GM18505 (cell line): Measurements from ENCODE around the gene FHIP2A.

ENCODE experiments used
- ATAC-seq: cut with Tn5 transposase; IDR thresholded peaks from one replicate; pipeline ENCODE4 v1.9.1; 2021; ENCODE audit not compliant: unreplicated experiment
- POLR2A ChIP-seq: IDR thresholded peaks from 4 replicates; pipeline ENCODE4 v1.6.1; 2011; ENCODE audit warnings: borderline replicate concordance; ENCODE audit not compliant: insufficient read depth, insufficient read length; ENCODE audit errors: extremely low read depth

FHIP2A gene

GRCh38 chr10:114800361-114800760 is 21.2 kb upstream of the FHIP2A start:
- TF ChIP-seq POLR2A: no peak

GRCh38 chr10:114801411-114801813 is 20.2 kb upstream of the FHIP2A start:
- ATAC-seq: peak; percentile 75
- no peak for TF ChIP-seq POLR2A

More at GRCh38 chr10:114800361-114800760, 21.2 kb upstream of the FHIP2A start:
- no peak for ATAC-seq

- ATAC-seq: no peak
- no peak for TF ChIP-seq POLR2A
Observed at GRCh38 chr10:114802177-114802576, 19.4 kb upstream of the FHIP2A start.

- no peak for ATAC-seq
- no peak for TF ChIP-seq POLR2A
Observed at GRCh38 chr10:114806562-114807391, 14.8 kb upstream of the FHIP2A start.

GRCh38 chr10:114808982-114809381 is 12.6 kb upstream of the FHIP2A start:
- ATAC-seq: no peak
- no peak for TF ChIP-seq POLR2A

GRCh38 chr10:114810926-114811325 is 10.7 kb upstream of the FHIP2A start:
- no peak for TF ChIP-seq POLR2A
- ATAC-seq: peak; percentile 99

- no peak for TF ChIP-seq POLR2A
- no peak for ATAC-seq
Observed at GRCh38 chr10:114811862-114812261, 9.7 kb upstream of the FHIP2A start.

- TF ChIP-seq POLR2A: no peak
- ATAC-seq: no peak
Observed at GRCh38 chr10:114815791-114816190, 5.8 kb upstream of the FHIP2A start.

- TF ChIP-seq POLR2A: no peak
- ATAC-seq: no peak
Observed at GRCh38 chr10:114816308-114816707, 5.3 kb upstream of the FHIP2A start.

- TF ChIP-seq POLR2A: no peak
- ATAC-seq: no peak
Observed at GRCh38 chr10:114819322-114819721, 2.3 kb upstream of the FHIP2A start.

- peak; percentile 39 for ATAC-seq
- no peak for TF ChIP-seq POLR2A
Observed at GRCh38 chr10:114821915-114822443, 399 bp downstream of the FHIP2A start.

GRCh38 chr10:114822444-114823076 is 980 bp downstream of the FHIP2A start:
- ATAC-seq: peak; percentile 27
- no peak for TF ChIP-seq POLR2A

GRCh38 chr10:114823077-114823463 is 1.5 kb downstream of the FHIP2A start:
- no peak for TF ChIP-seq POLR2A
- no peak for ATAC-seq

- ATAC-seq: no peak
- TF ChIP-seq POLR2A: no peak
Observed at GRCh38 chr10:114824391-114824790, 2.8 kb downstream of the FHIP2A start.
